ENCODE data around the gene PTPRB.

- no peak for TF ChIP-seq EP300 (IDR thresholded peaks at IDR 0.05)
- no peak for TF ChIP-seq POLR2A (IDR thresholded peaks at IDR 0.05; ENCODE audit: low read length)
- TF ChIP-seq NFE2L2 (conservative IDR thresholded peaks at IDR 0.05; ENCODE audit: low read length) = peak; percentile 38; the same call in 1 of the 2 replicates
- no peak for TF ChIP-seq JUNB (IDR thresholded peaks at IDR 0.05)
Observed at GRCh38 chr12:70561550-70561949, 75.7 kb downstream of the PTPRB start.
